ENCODE results near the gene MARCHF11. TPM values are rescaled to one million over a fixed set of nuclear protein-coding genes. Genes with fewer than 3 reads are reported as not detected.

The MARCHF11 gene
- total RNA-seq, 1 experiment from 2014 or later, result not detected

GRCh38 chr5:16090270-16090669 is 89.3 kb downstream of the MARCHF11 start (continued):
- TF ChIP-seq REST (IDR thresholded peaks at IDR 0.05; ENCODE audit: low read depth) (no peak), EZH2phosphoT487 (IDR thresholded peaks at IDR 0.05; ENCODE audit: borderline replicate concordance) (no peak), ELF1 (IDR thresholded peaks at IDR 0.05; ENCODE audit: borderline replicate concordance, low read depth) (no peak), JUND (IDR thresholded peaks at IDR 0.05) (no peak)

- ATAC-seq, result no peak
- ChIA-PET POLR2A (no interaction called here), CTCF (no interaction called here), RAD21 (ENCODE audit: low non-redundant PET in 1 of 2, low total read pairs in 2 of 2, uncharacterized antibody in 2 of 2, unreplicated experiment in 2 of 2) (no interaction called here)
- Histone ChIP-seq H3K9me2 (ENCODE audit: insufficient read depth) (no peaks in the 10 kb centered on the region), H3K27me3 (ENCODE audit: insufficient read depth, low read length) (no peaks in the 10 kb centered on the region), H3K36me3 (ENCODE audit: control insufficient read depth in 1 of 2, insufficient read depth in 2 of 2, low read length in 2 of 2) (no peaks in the 10 kb centered on the region), H4K20me1 (ENCODE audit: insufficient read depth) (no peaks in the 10 kb centered on the region), H3K27ac (ENCODE audit: low read depth, low read length) (no peak overlapping the region), H3K9me3 (ENCODE audit: control insufficient read depth in 1 of 2, insufficient read depth in 1 of 2, low read depth in 1 of 2, low read length in 2 of 2) (peaks cover 0 to 7% of the 10 kb centered on the region in 2 experiments; a peak in 2 of 4 replicates), H3K4me3 (replicated peaks in 1 of 2; ENCODE audit: low read depth in 1 of 2, low read length in 2 of 2) (no peak overlapping the region), H2AFZ (ENCODE audit: low read depth, low read length, poor library complexity, severe bottlenecking) (no peak overlapping the region), H3K4me1 (ENCODE audit: control insufficient read depth in 1 of 2, insufficient read depth in 2 of 2, low read length in 2 of 2) (no peaks in the 10 kb centered on the region), H3K79me2 (ENCODE audit: insufficient read depth, low read length) (no peaks in the 10 kb centered on the region), H3K9ac (ENCODE audit: low read length) (no peak overlapping the region), H3K4me2 (ENCODE audit: low read length) (no peak overlapping the region)
- no peak for DNase-seq (ENCODE audit: low read depth, low spot score)
- intact Hi-C loops (cut with micrococcal nuclease), result no loop called here
- no TSS peak for BruUV-seq (replicated peaks)
- no peak for TF ChIP-seq CBX3 (IDR thresholded peaks at IDR 0.05; ENCODE audit: low read depth)
- no peak for TF ChIP-seq ZFX (IDR thresholded peaks at IDR 0.05)
Observed at GRCh38 chr5:16082982-16083381, 96.6 kb downstream of the MARCHF11 start.

All from HCT116 (cell line).